Adrenal gland (tissue), 12 donors: ENCODE data around the gene LCE3D. TPM values are rescaled to one million over a fixed set of nuclear protein-coding genes. Genes with fewer than 3 reads are reported as not detected.

Experiments used
- DNase-seq, 7 donors: peaks; one replicate each; pipeline ENCODE4 v3.0.0-alpha.2; 2019 to 2020
- H3K27ac ChIP-seq, 5 donors: fragments of 200-600 bp; sonication (generic) in 4 of 5; 1 replicate in 3 of 5; 2 replicates in 2 of 5; pipeline versions ENCODE4 v1.5.1 to v1.8.0; 2016 to 2020; ENCODE audit warnings: mild to moderate bottlenecking in 1 of 5
- H3K27me3 ChIP-seq: fragments of 200-600 bp; 2 replicates; pipeline ENCODE4 v1.8.0; 2021
- H3K36me3 ChIP-seq, 2 donors: fragments of 200-600 bp; replicated peaks in 1 of 2; 1 replicate in 1 of 2; 2 replicates in 1 of 2; pipeline versions ENCODE4 v1.5.1 to v1.8.0; 2018 to 2022
- H3K4me1 ChIP-seq, 2 donors: fragments of 200-600 bp; replicated peaks in 1 of 2; 1 replicate in 1 of 2; 2 replicates in 1 of 2; pipeline versions ENCODE4 v1.5.1 to v1.8.0; 2018 to 2021
- H3K4me3 ChIP-seq, 4 donors: fragments of 200-600 bp; sonication (generic) in 3 of 4; one replicate each; pipeline ENCODE4 v1.5.1; 2016 to 2018
- H3K9me3 ChIP-seq, 3 donors: fragments of 200-600 bp; sonication (generic) in 1 of 3; replicated peaks in 1 of 3; 1 replicate in 2 of 3; 2 replicates in 1 of 3; pipeline versions ENCODE4 v1.5.1 to v1.8.0; 2016 to 2021
- CTCF ChIP-seq, 6 experiments: fragments of 450-650 bp in 4 of 6; fragments of 200-600 bp in 2 of 6; sonication (generic) in 1 of 6; IDR thresholded peaks; 1 replicate in 5 of 6; 2 replicates in 1 of 6; pipeline versions ENCODE4 v1.5.1 to v1.8.0; 2016 to 2021; ENCODE audit warnings: antibody characterized with exemption in 6 of 6, mild to moderate bottlenecking in 2 of 6, moderate library complexity in 1 of 6
- POLR2A ChIP-seq, 2 donors: fragments of 450-650 bp; IDR thresholded peaks; one replicate each; pipeline ENCODE4 v1.6.1; 2017; ENCODE audit warnings: antibody characterized with exemption in 2 of 2, mild to moderate bottlenecking in 2 of 2, moderate library complexity in 1 of 2
- WGBS, 4 donors: extraction: QIAGEN DNeasy Blood & Tissue Kit in 2 of 4; methylation state at CpG; one replicate each; pipeline versions ENCODE4 v1.1.5 to v1.1.7; 2013 to 2017; 5-methylcytosine and 5-hydroxymethylcytosine counted together
- intact Hi-C, 2 donors: fragments of 100-400 bp; cut with DNase I; formaldehyde crosslinking; loops; one replicate each; pipeline versions ENCODE4 v1.14.1 to v1.15.0; 2022 to 2023
- polyA plus RNA-seq, 3 donors: library from polyadenylated mRNA; stranded (reverse); fragments of 200-250 nt in 2 of 3; fragments of 350-450 nt in 1 of 3; fragmentation: Illumina TruSeq in 1 of 3; extraction: RNeasy Lipid Tissue Mini Kit (QIAGEN cat#74804) in 1 of 3; gene quantifications; one replicate each; pipeline ENCODE4 v1.2.3, GENCODE V29; 2013 to 2014
- small RNA-seq, 2 donors: library from RNA; depleted of rRNA; stranded (forward); fragments of <200 nt; gene quantifications; one replicate each; pipeline ENCODE3, GENCODE V24; 2016
- total RNA-seq, 9 donors: library from RNA; depleted of rRNA in 4 of 9; stranded (reverse); fragments of >200 nt in 4 of 9; fragments of 120-200 nt in 1 of 9; fragmentation: NEBNext Ultra II Directional in 1 of 9; extraction: Animal tissue kit (Norgen Biotek cat#: 25700) in 1 of 9; gene quantifications; one replicate each; pipeline versions ENCODE4 v1.1.0 to v1.2.4, GENCODE V29; 2013 to 2023
- donor health status: healthy with polysubstance abuse.
- donor health status: Bipolar disorder and iron deficiency.
- donor health status: DM: yes; HTN: yes; CAD: no.
- donor health status: DM: no; HTN: no; CAD: no.
- donor health status: DM: no; HTN: no; CAD: no.
- donor health status: DM: yes; HTN: yes; CAD: no.

The LCE3D gene
- total and polyA plus RNA-seq, 12 donors: not detected

DNA sequence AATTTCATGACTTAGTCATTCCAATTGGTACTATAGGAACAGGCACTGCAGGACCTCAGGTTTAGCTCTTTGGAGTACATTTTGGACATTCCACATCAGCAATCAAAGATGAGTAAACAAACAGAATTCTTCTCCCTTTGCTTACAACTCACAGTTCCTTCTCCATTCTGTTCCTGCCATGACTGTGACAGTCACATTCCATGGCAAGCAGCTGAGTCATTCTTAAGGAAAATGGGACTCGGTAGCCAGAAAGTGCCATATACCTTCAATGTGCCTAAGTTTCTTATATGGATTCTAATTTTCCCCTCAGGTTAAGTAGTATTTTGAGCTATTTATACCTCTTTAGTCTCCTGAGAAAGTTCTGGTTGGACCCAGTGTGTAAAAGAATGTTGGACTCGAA is 40.4 kb downstream of the LCE3D start:
- H3K36me3 ChIP-seq: no peaks in the 10 kb centered on the region
- intact Hi-C loops: no loop called here
- TF ChIP-seq POLR2A (IDR thresholded peaks at IDR 0.05) (no peak), CTCF (IDR thresholded peaks at IDR 0.05) (no peak)
- whole genome bisulfite sequencing, 4 donors: 52 to 72% (median 64%) methylated on average over 2 of the region's 2 CpGs
- DNase-seq: no peak
- H3K27ac ChIP-seq: no peak overlapping the region
- H3K4me3 ChIP-seq: no peak overlapping the region
- H3K4me1 ChIP-seq: no peaks in the 10 kb centered on the region
- H3K27me3 ChIP-seq: peaks cover 3% of the 10 kb centered on the region
- H3K9me3 ChIP-seq: no peaks in the 10 kb centered on the region

- no peak for DNase-seq
- no peak overlapping the region for H3K27ac ChIP-seq
- intact Hi-C loops: no loop called here
- no peaks in the 10 kb centered on the region for H3K36me3 ChIP-seq
- no peak for TF ChIP-seq POLR2A (IDR thresholded peaks at IDR 0.05)
- no peak for TF ChIP-seq CTCF (IDR thresholded peaks at IDR 0.05)
- no peak overlapping the region for H3K4me3 ChIP-seq
- H3K27me3 ChIP-seq: peaks cover 6% of the 10 kb centered on the region
- no peaks in the 10 kb centered on the region for H3K4me1 ChIP-seq
- H3K9me3 ChIP-seq: no peaks in the 10 kb centered on the region
- 28 to 49% (median 41%) methylated on average over 4 of the region's 4 CpGs for WGBS, 4 donors
These were observed 42.8 kb downstream of the LCE3D start for GRCh38 chr1:152537496-152537895.

DNA sequence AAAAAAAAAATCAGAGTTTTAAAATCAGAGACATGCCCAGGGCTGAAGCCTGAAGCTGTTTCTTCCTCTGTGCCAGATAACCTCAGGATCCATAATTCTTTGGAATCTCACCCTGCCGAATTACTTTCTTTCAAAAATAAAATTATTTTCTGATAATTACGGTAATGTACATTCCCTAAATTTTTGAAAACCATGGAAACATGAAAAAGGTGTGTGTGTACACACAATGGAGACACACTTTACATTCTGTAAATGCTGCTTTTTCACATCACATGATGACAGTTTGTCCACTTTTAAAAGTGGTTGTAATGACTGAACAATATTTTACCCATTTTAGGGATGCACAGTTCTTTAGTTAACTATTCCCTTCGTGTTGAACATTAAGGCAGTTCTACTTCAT is 44.5 kb downstream of the LCE3D start:
- intact Hi-C loops: no loop called here
- Histone ChIP-seq H3K27ac (no peak overlapping the region), H3K27me3 (peaks cover 6% of the 10 kb centered on the region), H3K4me3 (no peak overlapping the region), H3K36me3 (no peaks in the 10 kb centered on the region), H3K4me1 (no peaks in the 10 kb centered on the region), H3K9me3 (no peaks in the 10 kb centered on the region)
- no peak for DNase-seq
- no peak for TF ChIP-seq POLR2A (IDR thresholded peaks at IDR 0.05)
- 54 to 73% (median 58%) methylated on average over 3 of the region's 3 CpGs for WGBS, 4 donors

- 20 to 22% (median 22%) methylated on average over 7 of the region's 7 CpGs for WGBS, 4 donors
These were observed 46.9 kb downstream of the LCE3D start for GRCh38 chr1:152533327-152533938.

More at GRCh38 chr1:152533327-152533938, 46.9 kb downstream of the LCE3D start:
- H3K27ac ChIP-seq: no peak overlapping the region
- H3K9me3 ChIP-seq: no peaks in the 10 kb centered on the region
- H3K27me3 ChIP-seq: peaks cover 6% of the 10 kb centered on the region
- H3K4me1 ChIP-seq: no peaks in the 10 kb centered on the region
- TF ChIP-seq POLR2A (IDR thresholded peaks at IDR 0.05) (no peak), CTCF (IDR thresholded peaks at IDR 0.05) (peak in 5 of 6 experiments; percentile 18 to 47 (median 35))
- intact Hi-C loops: no loop called here
- no peak overlapping the region for H3K4me3 ChIP-seq
- H3K36me3 ChIP-seq: no peaks in the 10 kb centered on the region
- peak in 3 of 7 donors; percentile 19 to 29 (median 20) for DNase-seq

Small RNAs within 50 kb of the gene (small RNA-seq; reads per million reads assigned to genes)
- gene LCE3A (0 reads per million in 2 donors), gene LCE3B (0 reads per million in 2 donors)

Other genes starting within 250 kb of the LCE3D start
- gene FLG2, start 220.5 kb downstream of the LCE3D start, total RNA-seq: not detected
- gene FLG2, start 220.5 kb downstream of the LCE3D start, polyA plus RNA-seq: not detected
- not detected for gene CRNN, start 166.3 kb downstream of the LCE3D start, total RNA-seq
- gene CRNN, start 166.3 kb downstream of the LCE3D start, polyA plus RNA-seq: 1 to 10 TPM in 2 of 3 donors, not detected in 1; 1.0 to 2.1 TPM
- gene LCE5A, start 69.7 kb downstream of the LCE3D start, total RNA-seq: not detected
- gene LCE5A, start 69.7 kb downstream of the LCE3D start, polyA plus RNA-seq: not detected
- not detected for gene CRCT1, start 66.0 kb downstream of the LCE3D start, total RNA-seq
- not detected for gene CRCT1, start 66.0 kb downstream of the LCE3D start, polyA plus RNA-seq
- gene LCE3E, start 13.7 kb downstream of the LCE3D start, total RNA-seq: not detected
- gene LCE3E, start 13.7 kb downstream of the LCE3D start, polyA plus RNA-seq: not detected
- gene LCE3C, start 19.7 kb upstream of the LCE3D start, total RNA-seq: not detected
- not detected for gene LCE3C, start 19.7 kb upstream of the LCE3D start, polyA plus RNA-seq
- gene LCE3B, start 33.3 kb upstream of the LCE3D start, total RNA-seq: not detected
- not detected for gene LCE3B, start 33.3 kb upstream of the LCE3D start, polyA plus RNA-seq
- not detected for gene LCE3A, start 42.6 kb upstream of the LCE3D start, total RNA-seq
- not detected for gene LCE3A, start 42.6 kb upstream of the LCE3D start, polyA plus RNA-seq
- not detected for gene LCE2D, start 82.9 kb upstream of the LCE3D start, total RNA-seq
- not detected for gene LCE2D, start 82.9 kb upstream of the LCE3D start, polyA plus RNA-seq
- not detected for gene LCE2C, start 94.8 kb upstream of the LCE3D start, total RNA-seq
- gene LCE2C, start 94.8 kb upstream of the LCE3D start, polyA plus RNA-seq: not detected
- not detected for gene LCE2B, start 105.6 kb upstream of the LCE3D start, total RNA-seq
- gene LCE2B, start 105.6 kb upstream of the LCE3D start, polyA plus RNA-seq: not detected
- not detected for gene LCE2A, start 117.8 kb upstream of the LCE3D start, total RNA-seq
- gene LCE2A, start 117.8 kb upstream of the LCE3D start, polyA plus RNA-seq: not detected
- not detected for gene LCE4A, start 127.6 kb upstream of the LCE3D start, total RNA-seq
- not detected for gene LCE4A, start 127.6 kb upstream of the LCE3D start, polyA plus RNA-seq
- gene KPRP, start 177.5 kb upstream of the LCE3D start, total RNA-seq: not detected
- not detected for gene KPRP, start 177.5 kb upstream of the LCE3D start, polyA plus RNA-seq
- gene LCE1F, start 194.6 kb upstream of the LCE3D start, total RNA-seq: not detected
- not detected for gene LCE1F, start 194.6 kb upstream of the LCE3D start, polyA plus RNA-seq
- gene LCE1E, start 205.7 kb upstream of the LCE3D start, total RNA-seq: not detected
- gene LCE1E, start 205.7 kb upstream of the LCE3D start, polyA plus RNA-seq: not detected
- gene LCE1D, start 216.2 kb upstream of the LCE3D start, total RNA-seq: not detected
- not detected for gene LCE1D, start 216.2 kb upstream of the LCE3D start, polyA plus RNA-seq
- gene LCE1C, start 226.1 kb upstream of the LCE3D start, total RNA-seq: not detected
- not detected for gene LCE1C, start 226.1 kb upstream of the LCE3D start, polyA plus RNA-seq
- gene LCE1B, start 231.5 kb upstream of the LCE3D start, total RNA-seq: not detected
- not detected for gene LCE1B, start 231.5 kb upstream of the LCE3D start, polyA plus RNA-seq
- not detected for gene LCE1A, start 247.0 kb upstream of the LCE3D start, total RNA-seq
- gene LCE1A, start 247.0 kb upstream of the LCE3D start, polyA plus RNA-seq: not detected